NCI-H446 (cell line): Measurements from ENCODE around the gene NUDCD3.

Experiments
- DNase-seq, 2 experiments: peaks; one replicate each; lab custom pipeline; 2025; lab: John Stamatoyannopoulos, UW

The NUDCD3 gene

DNA sequence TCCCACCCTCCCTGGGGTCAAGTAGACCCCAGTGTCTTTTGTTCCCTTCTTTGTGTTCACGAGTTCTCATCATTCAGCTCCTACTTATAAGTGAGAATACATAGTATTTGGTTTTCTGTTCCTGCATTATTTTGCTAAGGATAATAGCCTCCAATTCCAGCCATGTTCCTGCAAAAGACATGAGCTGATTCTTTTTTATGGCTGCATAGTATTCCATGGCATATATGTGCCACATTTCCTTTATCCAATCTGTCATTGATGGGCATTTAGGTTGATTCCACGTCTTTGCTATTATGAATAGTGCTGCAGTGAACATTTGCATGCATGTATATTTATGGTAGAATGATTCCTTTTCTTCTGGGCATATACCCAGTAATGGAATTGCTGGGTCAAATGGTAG lies 136.8 kb downstream of the NUDCD3 start:
- DNase-seq = no peak

DNA sequence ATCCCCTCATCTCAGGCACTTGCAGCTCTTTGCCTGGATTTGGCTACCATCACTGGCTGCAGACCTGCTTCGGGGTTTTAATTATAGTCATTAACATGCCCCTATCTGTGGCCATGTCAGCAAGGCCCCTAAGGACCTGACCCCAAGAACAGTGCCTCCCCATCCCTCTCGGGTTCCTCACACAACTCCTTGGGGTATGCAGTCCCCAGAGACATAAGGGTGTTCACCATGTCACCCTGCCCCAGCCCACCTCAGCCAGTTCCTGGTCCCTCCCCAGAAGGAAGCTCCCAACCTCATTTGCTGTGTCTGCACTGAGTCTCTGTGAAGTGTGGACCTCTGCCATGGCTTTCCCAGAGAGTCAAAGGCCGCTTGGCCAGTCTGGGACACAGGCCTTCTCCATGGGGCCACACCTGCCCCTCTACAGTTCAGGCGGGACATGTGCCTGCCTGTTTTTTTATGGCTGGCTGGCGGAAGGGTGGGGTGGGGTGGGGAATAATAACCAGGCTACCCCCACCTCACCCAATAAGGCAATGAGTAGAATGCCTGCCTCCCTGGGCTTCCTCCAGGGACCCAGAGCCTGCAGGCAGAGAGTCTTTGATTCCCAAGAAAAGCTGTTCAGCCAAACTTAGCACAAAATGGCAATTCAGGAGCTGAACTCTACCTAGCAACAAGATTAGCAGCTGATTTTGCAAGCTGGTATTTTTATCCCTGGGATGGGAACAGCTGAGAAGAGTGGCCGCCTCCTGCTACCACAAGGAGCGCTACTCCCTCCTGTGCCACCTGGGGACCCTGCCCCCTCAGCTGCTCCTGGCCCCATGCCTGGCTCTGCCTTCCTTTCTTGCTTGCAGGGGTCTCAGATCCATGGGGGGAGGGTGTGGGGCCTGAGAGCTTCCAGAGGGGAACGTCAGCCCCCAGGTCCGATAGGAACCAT lies 141.3 kb downstream of the NUDCD3 start:
- DNase-seq = no peak

DNA sequence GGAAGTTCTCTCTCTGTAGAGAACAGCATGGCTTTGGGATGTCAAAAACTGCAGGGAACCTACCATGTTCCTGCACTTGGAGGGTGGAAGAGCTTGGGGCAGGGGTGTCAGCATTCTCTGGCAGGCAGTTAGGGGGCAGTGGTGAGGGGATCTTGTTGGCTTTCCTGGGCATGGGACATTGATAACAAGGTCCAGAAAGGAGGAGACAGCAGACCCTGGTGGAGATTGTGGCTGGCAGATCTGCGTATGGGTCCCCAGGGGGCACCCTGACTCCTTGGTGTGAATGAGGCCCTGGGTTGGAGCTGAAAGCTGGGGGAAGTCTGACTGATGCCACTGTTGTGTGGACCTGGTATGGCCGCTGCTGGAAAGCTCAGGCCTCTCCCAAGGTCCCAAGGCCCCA lies 142.2 kb downstream of the NUDCD3 start:
- DNase-seq = peak in 1 of 2 experiments; percentile 17

DNA sequence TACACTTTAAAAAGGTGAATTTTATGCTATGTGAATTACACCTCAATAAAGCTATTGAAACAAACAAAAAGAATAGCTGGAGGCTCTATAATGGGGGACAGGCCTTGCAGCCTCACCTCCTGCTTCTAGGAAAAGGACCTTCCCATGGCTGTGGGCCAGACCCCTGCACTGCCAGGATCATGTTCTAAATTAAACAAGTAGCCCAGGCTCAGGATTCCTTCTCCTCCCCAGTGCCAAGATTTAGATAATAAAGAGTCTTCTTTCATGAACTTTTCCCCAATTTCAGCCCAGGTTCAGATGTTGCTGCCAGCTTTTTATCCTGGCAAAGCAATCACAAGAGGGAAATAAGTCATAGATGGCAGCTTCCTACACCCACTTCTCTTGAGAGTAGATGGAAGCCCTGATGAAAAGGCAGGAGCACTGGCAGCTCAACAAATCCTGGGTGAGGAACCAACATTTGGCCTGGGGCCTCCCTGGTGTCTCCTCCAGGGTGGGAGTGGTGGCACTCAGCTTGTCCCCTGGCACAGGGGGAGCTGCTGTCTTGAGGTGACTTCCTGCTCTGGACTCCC lies 142.8 kb downstream of the NUDCD3 start:
- no peak for DNase-seq

DNA sequence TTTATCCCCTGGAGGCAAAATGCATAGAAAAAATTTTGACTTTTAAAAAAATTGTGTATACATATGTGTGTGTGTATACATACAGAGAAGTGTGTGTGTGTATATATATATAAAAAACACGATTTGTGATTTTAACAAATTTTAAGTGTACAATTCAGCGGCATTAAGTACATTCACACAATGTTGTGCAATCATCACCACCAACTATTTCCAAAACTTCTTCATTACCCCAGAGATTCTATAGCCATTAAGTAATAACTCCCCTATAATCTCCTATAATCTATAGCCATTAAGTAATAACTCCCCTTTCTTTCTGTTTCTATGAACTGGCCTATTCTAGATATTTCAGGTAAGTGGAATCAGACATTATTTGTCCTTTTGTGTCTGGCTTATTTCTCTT lies 144.4 kb downstream of the NUDCD3 start:
- DNase-seq = no peak

DNA sequence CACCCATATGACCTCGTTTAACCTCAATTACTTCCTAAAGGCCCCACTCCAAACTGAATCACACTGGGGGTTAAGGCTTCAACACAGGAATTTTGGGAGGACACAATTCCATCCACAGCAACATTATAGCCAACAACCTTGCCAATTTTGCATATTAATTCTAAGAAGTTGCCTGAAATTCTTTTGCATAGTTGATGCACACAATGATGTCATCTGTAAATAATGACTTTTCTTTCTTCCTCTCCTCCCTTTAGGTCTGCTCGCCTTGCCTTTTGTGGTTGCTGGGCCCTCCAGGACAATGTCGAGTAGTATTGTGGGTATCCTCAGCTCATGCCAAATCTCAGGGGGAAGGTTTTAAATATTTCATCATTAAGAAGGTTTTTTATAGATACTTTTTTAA lies 149.1 kb downstream of the NUDCD3 start:
- DNase-seq = no peak

DNA sequence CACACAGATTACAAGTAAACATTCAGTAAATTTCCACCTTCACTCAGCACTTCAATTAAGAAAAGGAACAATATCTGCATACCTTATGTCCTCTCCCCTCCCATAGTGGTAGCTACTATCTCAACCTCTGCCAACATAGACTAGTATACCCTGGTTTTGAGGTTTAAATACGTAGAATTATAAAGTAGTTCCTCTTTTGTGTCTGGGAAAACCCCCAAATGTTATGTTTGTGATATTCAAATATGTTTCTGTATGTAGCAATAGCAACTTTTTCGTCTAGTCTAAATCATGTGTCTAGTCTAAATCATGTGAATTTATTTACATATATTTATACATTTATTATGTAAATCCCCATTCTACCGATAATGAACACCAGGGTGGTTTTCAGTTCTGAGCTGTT lies 151.9 kb downstream of the NUDCD3 start:
- DNase-seq = no peak

DNA sequence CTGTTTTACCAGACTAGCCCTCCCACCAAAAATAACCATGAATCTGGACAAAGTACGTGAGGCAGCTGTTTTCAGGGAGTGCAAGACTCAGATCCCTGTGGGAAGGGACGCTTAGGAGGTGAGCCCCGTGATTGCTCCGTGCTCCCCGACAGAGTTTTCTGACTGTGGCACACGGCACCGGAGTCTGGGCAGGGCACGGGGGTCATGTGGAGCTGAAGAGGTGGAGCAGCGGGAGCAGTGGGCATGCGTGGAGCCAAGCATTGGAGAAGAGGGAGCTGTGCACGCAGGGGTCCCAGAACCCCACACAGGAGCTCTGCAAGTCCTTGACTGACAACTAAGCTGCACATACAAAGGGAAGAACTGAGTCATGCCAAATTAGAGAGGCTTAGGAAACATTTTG lies 154.0 kb downstream of the NUDCD3 start:
- DNase-seq = no peak

DNA sequence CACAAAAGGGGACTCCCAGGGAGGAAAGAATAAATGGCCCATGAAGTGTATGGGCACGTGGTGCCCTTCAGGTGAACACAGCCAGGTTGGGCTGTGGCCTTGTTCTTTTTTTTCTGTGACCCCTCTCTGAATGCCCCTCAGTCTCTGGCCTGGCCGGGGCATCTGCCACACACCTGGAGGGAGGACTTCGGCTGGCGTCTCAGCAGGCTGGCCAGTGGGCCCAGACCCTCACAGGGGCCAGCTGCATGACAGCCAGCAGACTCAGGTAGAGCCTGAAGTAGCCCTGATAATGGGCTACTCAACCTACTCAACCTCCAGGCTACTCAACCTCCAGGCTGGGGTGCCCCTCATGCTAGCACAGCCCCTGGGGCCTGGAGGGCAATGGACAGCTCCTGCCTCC lies 155.3 kb downstream of the NUDCD3 start:
- DNase-seq = no peak

DNA sequence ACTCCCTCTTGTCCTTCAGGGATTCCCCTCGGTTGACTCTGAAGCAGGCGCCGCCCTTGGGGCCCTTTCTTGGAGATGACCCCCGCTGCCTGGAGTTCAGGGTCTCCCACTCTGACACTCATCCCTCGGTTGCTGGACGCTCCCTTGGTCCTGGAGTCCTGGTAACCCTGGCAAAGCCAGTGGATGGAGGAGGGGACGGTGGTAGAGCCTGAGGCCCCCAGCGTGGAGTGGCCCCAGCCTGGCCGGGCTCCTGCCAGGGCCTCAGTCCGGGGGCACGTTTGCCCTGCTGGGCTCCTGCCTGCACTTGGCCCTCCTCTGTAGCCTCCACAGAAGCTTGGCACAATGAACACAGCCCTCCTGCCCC lies 155.7 kb downstream of the NUDCD3 start:
- no peak for DNase-seq

DNA sequence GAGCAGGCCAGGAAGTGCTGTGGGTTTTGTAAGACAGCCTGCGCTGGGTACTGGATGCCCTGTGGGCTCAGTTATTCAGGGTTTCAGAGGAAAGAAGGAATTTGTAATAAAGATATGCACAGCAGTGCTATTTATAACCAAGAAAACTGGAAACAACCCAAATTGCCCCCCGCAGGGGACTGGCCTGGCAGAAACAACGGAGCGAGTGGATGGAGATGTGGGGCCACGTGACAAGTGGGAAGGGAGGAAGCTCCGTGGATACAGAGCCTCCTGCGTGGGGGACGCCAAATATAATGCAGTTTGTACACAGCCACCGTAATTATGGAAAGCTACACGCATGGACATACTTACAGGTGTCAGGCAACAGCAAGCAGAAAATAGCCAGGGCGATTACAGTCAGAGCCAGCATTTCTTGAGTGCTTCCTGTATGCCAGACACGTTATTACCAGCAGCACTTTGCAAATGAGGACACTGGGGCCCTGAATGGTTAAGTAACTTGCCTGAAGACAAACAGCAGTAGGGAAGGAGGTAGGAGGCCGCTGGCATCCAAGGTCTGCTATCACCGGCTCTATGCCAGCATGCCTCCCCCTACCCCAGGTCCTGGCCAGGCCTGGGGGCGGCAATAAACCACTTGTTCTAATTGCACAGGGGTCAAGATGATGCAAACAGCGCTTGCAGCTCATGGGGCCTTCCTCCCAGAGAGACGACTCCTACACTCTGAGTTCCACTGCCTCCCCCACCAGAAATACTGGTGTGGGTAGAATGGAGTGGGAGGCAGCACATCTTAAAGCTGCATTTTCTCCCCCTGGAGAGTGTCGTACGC lies 156.3 kb downstream of the NUDCD3 start:
- DNase-seq = no peak

DNA sequence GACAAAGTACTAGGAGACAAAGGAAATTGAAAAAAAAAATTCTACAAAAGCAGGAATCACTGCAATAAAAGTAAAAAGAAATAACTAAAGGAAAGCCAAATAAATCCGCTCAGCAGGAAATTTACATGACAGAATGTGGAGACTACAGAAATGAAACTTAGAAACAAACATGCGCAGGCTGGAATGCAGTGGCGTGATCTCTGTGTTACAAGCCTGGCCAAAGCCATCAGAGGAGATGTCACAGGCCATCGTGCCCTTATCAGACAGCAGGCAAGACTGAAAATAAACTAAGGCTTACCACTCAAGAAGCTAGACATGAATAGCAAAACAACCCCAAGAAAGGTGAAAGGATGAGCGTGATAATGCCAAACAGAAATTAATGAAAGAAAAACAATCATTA lies 158.8 kb downstream of the NUDCD3 start:
- no peak for DNase-seq

DNA sequence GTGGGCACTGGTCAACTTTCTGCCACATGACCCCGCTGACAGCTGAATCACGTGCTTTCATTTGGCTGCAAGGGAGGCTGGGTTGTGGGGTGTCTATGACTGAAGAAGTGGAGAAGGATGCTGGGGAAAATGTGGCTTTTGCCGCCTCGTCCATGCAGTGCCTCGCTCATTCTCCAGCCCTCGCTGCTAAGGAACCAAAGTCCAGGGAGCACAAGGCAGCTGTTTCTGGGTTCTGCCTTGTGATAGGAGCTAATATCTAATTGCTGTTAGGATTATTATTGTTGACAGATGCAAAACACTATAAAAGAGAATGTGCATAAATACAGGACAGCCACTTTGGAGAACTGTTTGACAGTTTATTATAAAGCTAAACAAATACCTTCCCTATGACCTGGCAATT lies 160.1 kb downstream of the NUDCD3 start:
- DNase-seq = no peak

DNA sequence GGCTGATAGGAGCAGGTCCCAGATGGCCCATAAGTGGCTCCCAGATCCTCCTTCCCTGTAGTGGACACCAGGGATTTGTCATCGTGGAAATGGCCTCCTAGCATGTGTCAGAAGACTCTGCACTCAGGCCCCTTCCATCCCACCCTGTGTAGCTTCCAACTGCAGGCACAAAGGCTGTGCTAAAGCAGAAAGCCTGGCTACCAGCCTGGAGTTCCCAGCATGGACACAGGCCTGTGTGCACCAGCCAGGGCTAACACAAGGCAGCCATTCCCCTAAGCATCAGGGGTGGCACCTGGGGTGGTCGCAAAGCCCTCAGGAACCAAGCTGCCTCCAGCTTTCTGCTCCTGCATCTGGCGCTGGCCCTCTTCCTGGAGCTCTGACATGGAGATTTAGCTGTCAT lies 160.6 kb downstream of the NUDCD3 start:
- no peak for DNase-seq
